Measurements from ENCODE around the gene LSM7.

DNA sequence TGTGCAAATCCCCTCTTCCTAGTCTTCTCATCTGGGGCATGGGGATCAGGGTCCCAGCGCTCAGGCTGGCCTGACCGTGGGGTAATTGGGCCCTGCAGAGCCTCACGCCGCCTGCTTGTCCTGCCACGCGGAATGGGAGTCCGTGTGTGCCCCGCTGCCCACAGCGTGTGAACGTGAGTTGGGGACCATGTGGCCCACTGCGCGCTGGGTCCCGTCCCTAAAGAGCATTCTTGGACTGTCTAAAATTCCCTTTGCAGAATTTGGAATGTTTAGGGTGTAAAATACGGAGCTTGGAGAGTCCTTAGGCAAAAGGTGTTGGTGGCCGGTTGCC lies 34.5 kb upstream of the LSM7 start:
- TF ChIP-seq, protein P1, sequence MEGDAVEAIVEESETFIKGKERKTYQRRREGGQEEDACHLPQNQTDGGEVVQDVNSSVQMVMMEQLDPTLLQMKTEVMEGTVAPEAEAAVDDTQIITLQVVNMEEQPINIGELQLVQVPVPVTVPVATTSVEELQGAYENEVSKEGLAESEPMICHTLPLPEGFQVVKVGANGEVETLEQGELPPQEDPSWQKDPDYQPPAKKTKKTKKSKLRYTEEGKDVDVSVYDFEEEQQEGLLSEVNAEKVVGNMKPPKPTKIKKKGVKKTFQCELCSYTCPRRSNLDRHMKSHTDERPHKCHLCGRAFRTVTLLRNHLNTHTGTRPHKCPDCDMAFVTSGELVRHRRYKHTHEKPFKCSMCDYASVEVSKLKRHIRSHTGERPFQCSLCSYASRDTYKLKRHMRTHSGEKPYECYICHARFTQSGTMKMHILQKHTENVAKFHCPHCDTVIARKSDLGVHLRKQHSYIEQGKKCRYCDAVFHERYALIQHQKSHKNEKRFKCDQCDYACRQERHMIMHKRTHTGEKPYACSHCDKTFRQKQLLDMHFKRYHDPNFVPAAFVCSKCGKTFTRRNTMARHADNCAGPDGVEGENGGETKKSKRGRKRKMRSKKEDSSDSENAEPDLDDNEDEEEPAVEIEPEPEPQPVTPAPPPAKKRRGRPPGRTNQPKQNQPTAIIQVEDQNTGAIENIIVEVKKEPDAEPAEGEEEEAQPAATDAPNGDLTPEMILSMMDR (conservative IDR thresholded peaks at IDR 0.05; ENCODE audit: low read depth, low read length) = no peak
- no peak for TF ChIP-seq EZH2 (IDR thresholded peaks at IDR 0.05; ENCODE audit: low read length, unreplicated experiment)

Measured in PC-3 (cell line).